HepG2 (cell line): ENCODE measurements around the gene MTSS2. TPM values are rescaled to one million over a fixed set of nuclear protein-coding genes. Genes with fewer than 3 reads are reported as not detected.
A peak's percentile ranks its signal among the peaks of the same experiment; 100 is the strongest.

Experiments used
- ARNT2 ChIP-seq: sonication (generic); formaldehyde crosslinking; IDR thresholded peaks from 2 replicates; pipeline ENCODE4 v1.8.0; 2022; ENCODE audit warnings: mild to moderate bottlenecking, low read depth, missing genetic modification reagents, moderate library complexity
- ATAD3A ChIP-seq: sonication (generic); formaldehyde crosslinking; IDR thresholded peaks from 2 replicates; pipeline ENCODE4 v1.4.0; 2020; ENCODE audit warnings: missing genetic modification reagents
- ATF1 ChIP-seq: IDR thresholded peaks from 2 replicates; pipeline ENCODE4 v1.6.1; 2016; ENCODE audit warnings: mild to moderate bottlenecking, control low read depth
- DNMT3B ChIP-seq: conservative IDR thresholded peaks from 2 replicates; pipeline ENCODE4 v1.6.1; 2016; ENCODE audit warnings: missing biosample characterization, control low read depth
- ELF3 ChIP-seq: IDR thresholded peaks from 2 replicates; pipeline ENCODE4 v1.6.1; 2016; ENCODE audit warnings: missing genetic modification reagents, missing compliant biosample characterization
- FLYWCH1 ChIP-seq: sonication (generic); formaldehyde crosslinking; IDR thresholded peaks from 2 replicates; pipeline ENCODE4 v1.8.1; 2023; ENCODE audit warnings: mild to moderate bottlenecking, missing genetic modification reagents
- FOXA1 ChIP-seq, 2 experiments: fragments of 450-650 bp in 1 of 2; sonication (generic) in 1 of 2; formaldehyde crosslinking in 1 of 2; IDR thresholded peaks; 2 replicates each; pipeline versions ENCODE4 v1.4.0 to v1.6.1; 2016 to 2020; ENCODE audit warnings: missing genetic modification reagents in 1 of 2
- NFATC3 ChIP-seq: sonication (generic); formaldehyde crosslinking; IDR thresholded peaks from 2 replicates; pipeline ENCODE4 v1.5.1; 2020; ENCODE audit warnings: mild to moderate bottlenecking, missing genetic modification reagents
- SNAPC4 ChIP-seq: sonication (generic); formaldehyde crosslinking; IDR thresholded peaks from 2 replicates; pipeline ENCODE4 v1.4.0; 2020; ENCODE audit warnings: mild to moderate bottlenecking, missing genetic modification reagents
- ZFP82 ChIP-seq: sonication (generic); formaldehyde crosslinking; IDR thresholded peaks from 2 replicates; pipeline ENCODE4 v1.5.1; 2020; ENCODE audit warnings: mild to moderate bottlenecking, missing genetic modification reagents, borderline replicate concordance
- ZNF468 ChIP-seq: sonication (generic); formaldehyde crosslinking; IDR thresholded peaks from 2 replicates; pipeline ENCODE4 v1.8.0; 2022; ENCODE audit warnings: mild to moderate bottlenecking, moderate library complexity, missing genetic modification reagents
- ZNF503 ChIP-seq: sonication (generic); formaldehyde crosslinking; IDR thresholded peaks from 2 replicates; pipeline ENCODE4 v1.4.0; 2020; ENCODE audit warnings: missing genetic modification reagents
- ZNF605 ChIP-seq: sonication (generic); formaldehyde crosslinking; IDR thresholded peaks from 2 replicates; pipeline ENCODE4 v1.8.0; 2022; ENCODE audit warnings: mild to moderate bottlenecking, missing genetic modification reagents
- ZSCAN25 ChIP-seq: sonication (generic); formaldehyde crosslinking; IDR thresholded peaks from 2 replicates; pipeline ENCODE4 v1.8.0; 2022; ENCODE audit warnings: mild to moderate bottlenecking, missing genetic modification reagents
- polyA plus RNA-seq, 8 experiments: library from polyadenylated mRNA; depleted of rRNA in 3 of 8; stranded (reverse) in 7 of 8; unstranded in 1 of 8; fragments of >200 nt; fragmentation: Illumina TruSeq in 4 of 8; extraction: Trizol in 4 of 8; gene quantifications; 2 replicates each; pipeline versions ENCODE4 v1.2.1 to v1.2.3, GENCODE V29; 2011 to 2016; ENCODE audit warnings: low read depth in 4 of 8, missing spikeins in 1 of 8, mixed read lengths in 1 of 8; ENCODE audit not compliant: insufficient read depth in 1 of 8
- total RNA-seq, 5 experiments: library from RNA; depleted of rRNA; stranded (reverse); fragments of >200 nt; fragmentation: Illumina TruSeq; extraction: Trizol; gene quantifications; 2 replicates each; pipeline ENCODE4 v1.2.3, GENCODE V29; 2016; ENCODE audit warnings: low read depth in 1 of 5
- TF ChIP-seq, protein P1 (sequence below): sonication (generic); formaldehyde crosslinking; IDR thresholded peaks from 2 replicates; pipeline ENCODE4 v1.5.1; 2020; ENCODE audit warnings: missing genetic modification reagents, mild to moderate bottlenecking, borderline replicate concordance
- TF ChIP-seq, protein P2 (sequence below): sonication (generic); formaldehyde crosslinking; IDR thresholded peaks from 2 replicates; pipeline ENCODE4 v1.4.0; 2020; ENCODE audit warnings: missing genetic modification reagents, borderline replicate concordance

Gene MTSS2
- total and polyA plus RNA-seq, 2 of the 13 experiments (the other 11 are each of a cell fraction or from before 2014, with no cell fraction given) = 132 to 242 TPM

GRCh38 chr16:70725024-70725911 is 39.4 kb upstream of the MTSS2 start (continued):
- no peak for TF ChIP-seq ZNF468 (CRISPR knock-in tag)
- TF ChIP-seq, protein P1, sequence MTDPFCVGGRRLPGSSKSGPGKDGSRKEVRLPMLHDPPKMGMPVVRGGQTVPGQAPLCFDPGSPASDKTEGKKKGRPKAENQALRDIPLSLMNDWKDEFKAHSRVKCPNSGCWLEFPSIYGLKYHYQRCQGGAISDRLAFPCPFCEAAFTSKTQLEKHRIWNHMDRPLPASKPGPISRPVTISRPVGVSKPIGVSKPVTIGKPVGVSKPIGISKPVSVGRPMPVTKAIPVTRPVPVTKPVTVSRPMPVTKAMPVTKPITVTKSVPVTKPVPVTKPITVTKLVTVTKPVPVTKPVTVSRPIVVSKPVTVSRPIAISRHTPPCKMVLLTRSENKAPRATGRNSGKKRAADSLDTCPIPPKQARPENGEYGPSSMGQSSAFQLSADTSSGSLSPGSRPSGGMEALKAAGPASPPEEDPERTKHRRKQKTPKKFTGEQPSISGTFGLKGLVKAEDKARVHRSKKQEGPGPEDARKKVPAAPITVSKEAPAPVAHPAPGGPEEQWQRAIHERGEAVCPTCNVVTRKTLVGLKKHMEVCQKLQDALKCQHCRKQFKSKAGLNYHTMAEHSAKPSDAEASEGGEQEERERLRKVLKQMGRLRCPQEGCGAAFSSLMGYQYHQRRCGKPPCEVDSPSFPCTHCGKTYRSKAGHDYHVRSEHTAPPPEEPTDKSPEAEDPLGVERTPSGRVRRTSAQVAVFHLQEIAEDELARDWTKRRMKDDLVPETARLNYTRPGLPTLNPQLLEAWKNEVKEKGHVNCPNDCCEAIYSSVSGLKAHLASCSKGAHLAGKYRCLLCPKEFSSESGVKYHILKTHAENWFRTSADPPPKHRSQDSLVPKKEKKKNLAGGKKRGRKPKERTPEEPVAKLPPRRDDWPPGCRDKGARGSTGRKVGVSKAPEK (CRISPR knock-in tag) = peak; percentile 91; the same call in 1 of the 2 replicates
- TF ChIP-seq ATF1 (CRISPR knock-in tag) = peak; percentile 58
- TF ChIP-seq, protein P2, sequence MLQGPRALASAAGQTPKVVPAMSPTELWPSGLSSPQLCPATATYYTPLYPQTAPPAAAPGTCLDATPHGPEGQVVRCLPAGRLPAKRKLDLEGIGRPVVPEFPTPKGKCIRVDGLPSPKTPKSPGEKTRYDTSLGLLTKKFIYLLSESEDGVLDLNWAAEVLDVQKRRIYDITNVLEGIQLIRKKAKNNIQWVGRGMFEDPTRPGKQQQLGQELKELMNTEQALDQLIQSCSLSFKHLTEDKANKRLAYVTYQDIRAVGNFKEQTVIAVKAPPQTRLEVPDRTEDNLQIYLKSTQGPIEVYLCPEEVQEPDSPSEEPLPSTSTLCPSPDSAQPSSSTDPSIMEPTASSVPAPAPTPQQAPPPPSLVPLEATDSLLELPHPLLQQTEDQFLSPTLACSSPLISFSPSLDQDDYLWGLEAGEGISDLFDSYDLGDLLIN = peak; percentile 15
- TF ChIP-seq ZSCAN25 = peak; percentile 70; the same call in 1 of the 2 replicates
- peak; percentile 58 for TF ChIP-seq DNMT3B
- no peak; the same call in 1 of the 2 replicates for TF ChIP-seq NFATC3 (CRISPR knock-in tag)
- 0 out of 2 replicates have a peak, but pooled peaks have one; percentile 83 for TF ChIP-seq ATAD3A (CRISPR knock-in tag)
- peak; percentile 65; the same call in 1 of the 2 replicates for TF ChIP-seq FLYWCH1 (CRISPR knock-in tag)
- peak; percentile 83 for TF ChIP-seq ARNT2 (CRISPR knock-in tag)
- TF ChIP-seq ZFP82 (CRISPR knock-in tag) = peak; percentile 83; the same call in 1 of the 2 replicates
- TF ChIP-seq SNAPC4 (CRISPR knock-in tag) = no peak
- peak; percentile 92 for TF ChIP-seq ELF3 (CRISPR knock-in tag)
- peak; percentile 67 for TF ChIP-seq ZNF503
- no peak for TF ChIP-seq FOXA1 (IDR thresholded peaks at IDR 0.05)
- peak; percentile 90 for TF ChIP-seq FOXA1 (CRISPR knock-in tag; IDR thresholded peaks at IDR 0.05)
- peak; percentile 52; the same call in 1 of the 2 replicates for TF ChIP-seq ZNF605 (CRISPR knock-in tag)
